Ecto neural progenitor cell (in vitro differentiated cells): ENCODE results near the gene WRAP53.

Experiments
- DNase-seq: peaks from one replicate; pipeline ENCODE4 v3.0.0-alpha.2; 2018; ENCODE audit warnings: low spot score

Gene WRAP53

GRCh38 chr17:7684851-7685532 lies 3.3 kb upstream of the WRAP53 start:
- DNase-seq: no peak

GRCh38 chr17:7685533-7686221 lies 2.6 kb upstream of the WRAP53 start:
- peak; percentile 98 for DNase-seq

GRCh38 chr17:7686222-7687071 lies 1.8 kb upstream of the WRAP53 start:
- peak; percentile 93 for DNase-seq

DNA sequence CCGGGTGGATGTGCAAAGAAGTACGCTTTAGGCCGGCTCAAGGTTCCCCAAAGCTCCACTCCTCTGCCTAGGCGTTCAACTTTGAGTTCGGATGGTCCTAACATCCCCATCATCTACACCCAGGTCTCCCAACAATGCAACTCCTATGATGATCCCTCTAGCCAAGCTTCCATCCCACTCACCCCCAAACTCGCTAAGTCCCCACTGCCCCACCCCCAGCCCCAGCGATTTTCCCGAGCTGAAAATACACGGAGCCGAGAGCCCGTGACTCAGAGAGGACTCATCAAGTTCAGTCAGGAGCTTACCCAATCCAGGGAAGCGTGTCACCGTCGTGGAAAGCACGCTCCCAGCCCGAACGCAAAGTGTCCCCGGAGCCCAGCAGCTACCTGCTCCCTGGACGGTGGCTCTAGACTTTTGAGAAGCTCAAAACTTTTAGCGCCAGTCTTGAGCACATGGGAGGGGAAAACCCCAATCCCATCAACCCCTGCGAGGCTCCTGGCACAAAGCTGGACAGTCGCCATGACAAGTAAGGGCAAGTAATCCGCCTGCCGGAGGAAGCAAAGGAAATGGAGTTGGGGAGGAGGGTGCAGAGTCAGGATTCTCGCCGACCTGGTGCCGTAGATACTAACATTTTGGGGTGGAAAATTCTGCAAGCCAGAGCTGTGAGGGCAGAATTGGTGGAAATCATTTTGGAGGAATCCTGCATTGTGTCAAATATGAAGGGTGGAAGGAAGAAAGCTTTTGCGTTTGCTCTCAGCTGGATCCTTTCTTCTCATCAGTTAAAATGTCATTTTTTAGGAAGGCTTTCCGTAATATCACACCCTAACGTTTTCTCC lies 987 bp upstream of the WRAP53 start, which contains the start of gene TP53:
Gene TP53 (minus strand): TSS at position 419 of the 836 bp plus-strand sequence. CDS start 10,896 bp downstream, outside the sequence.
- peak; percentile 94 for DNase-seq

GRCh38 chr17:7688808-7689316 lies 585 bp downstream of the WRAP53 start:
- no peak for DNase-seq

- no peak for DNase-seq
These were observed 7.3 kb downstream of the WRAP53 start for GRCh38 chr17:7695586-7695985.

DNA sequence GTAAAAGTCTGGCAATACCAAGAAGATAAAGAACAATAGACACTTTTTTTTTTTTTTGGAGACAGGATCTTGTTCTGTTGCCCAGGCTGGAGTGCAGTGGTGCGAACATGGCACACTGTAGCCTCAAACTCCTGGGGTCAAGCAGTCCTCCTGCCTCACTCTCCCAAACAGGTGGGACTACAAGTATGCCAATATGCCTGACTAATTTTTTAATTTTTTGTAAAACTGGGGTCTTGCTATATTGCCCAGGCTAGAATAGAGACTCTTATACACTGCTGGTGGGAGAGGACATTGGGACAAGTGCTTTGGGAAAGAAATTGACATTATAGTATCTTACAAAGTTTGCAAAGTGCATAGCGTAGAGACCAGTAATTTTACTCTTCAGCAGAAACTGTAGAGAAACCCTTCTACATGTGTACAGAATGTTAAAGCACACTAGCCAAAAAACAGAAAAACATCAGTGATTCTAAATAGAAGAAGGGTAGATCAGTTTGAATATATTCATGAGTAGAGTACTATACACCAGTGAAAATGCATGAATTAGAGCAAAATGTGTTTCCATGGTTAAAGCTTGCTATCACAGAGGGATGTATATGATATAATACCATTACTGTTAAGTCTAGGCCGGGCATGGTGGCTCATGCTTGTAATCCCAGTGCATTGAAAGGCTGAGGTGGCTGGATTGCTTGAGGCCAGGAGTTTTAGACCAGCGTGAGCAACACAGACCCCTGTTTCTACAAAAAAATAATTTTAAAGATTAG lies 9.7 kb downstream of the WRAP53 start:
- no peak for DNase-seq

GRCh38 chr17:7700510-7700909 lies 12.2 kb downstream of the WRAP53 start:
- DNase-seq: no peak

- DNase-seq: no peak
These were observed 13.4 kb downstream of the WRAP53 start for GRCh38 chr17:7701681-7702080.

GRCh38 chr17:7702776-7703175 lies 14.5 kb downstream of the WRAP53 start:
- no peak for DNase-seq

- DNase-seq: peak; percentile 91
These were observed 15.6 kb downstream of the WRAP53 start for GRCh38 chr17:7703584-7704479.

DNA sequence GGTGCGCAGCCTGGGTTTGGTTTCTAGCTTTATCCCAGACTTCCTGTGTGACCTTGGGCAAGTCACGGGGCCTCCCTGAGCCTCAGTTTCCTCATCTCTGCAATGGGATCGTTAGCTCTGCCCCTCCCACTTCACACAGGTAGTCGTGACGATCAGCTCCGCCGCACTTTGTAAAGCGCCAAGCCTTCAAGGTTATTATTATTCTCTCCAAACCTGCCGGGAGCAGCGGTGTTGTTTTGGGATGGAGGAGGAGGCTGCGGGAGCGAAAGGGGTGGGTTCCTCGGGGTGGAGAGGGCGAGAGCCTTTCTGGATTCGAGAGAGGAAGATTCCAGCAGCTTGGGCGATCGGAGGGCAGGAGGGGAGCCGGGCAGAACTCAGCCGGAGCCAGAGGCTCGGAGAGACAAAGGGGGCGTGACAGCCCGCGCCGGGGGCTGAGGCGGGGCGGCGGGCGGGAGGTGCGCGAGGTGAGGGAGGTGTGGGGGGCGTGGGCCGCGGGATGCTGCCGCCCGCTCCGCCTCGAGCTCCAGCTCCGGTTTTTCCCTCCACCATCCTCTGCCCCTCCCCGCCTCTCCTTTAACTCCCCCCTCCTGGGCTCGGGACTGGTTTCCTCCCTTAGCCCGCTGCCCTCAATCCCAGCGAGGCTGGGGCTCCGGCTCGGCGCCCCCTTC lies 16.5 kb downstream of the WRAP53 start, which contains the start of gene EFNB3:
Gene EFNB3 (plus strand): TSS at position 602 of the 668 bp plus-strand sequence. CDS start 397 bp downstream, outside the sequence.
- peak; percentile 91 for DNase-seq

DNA sequence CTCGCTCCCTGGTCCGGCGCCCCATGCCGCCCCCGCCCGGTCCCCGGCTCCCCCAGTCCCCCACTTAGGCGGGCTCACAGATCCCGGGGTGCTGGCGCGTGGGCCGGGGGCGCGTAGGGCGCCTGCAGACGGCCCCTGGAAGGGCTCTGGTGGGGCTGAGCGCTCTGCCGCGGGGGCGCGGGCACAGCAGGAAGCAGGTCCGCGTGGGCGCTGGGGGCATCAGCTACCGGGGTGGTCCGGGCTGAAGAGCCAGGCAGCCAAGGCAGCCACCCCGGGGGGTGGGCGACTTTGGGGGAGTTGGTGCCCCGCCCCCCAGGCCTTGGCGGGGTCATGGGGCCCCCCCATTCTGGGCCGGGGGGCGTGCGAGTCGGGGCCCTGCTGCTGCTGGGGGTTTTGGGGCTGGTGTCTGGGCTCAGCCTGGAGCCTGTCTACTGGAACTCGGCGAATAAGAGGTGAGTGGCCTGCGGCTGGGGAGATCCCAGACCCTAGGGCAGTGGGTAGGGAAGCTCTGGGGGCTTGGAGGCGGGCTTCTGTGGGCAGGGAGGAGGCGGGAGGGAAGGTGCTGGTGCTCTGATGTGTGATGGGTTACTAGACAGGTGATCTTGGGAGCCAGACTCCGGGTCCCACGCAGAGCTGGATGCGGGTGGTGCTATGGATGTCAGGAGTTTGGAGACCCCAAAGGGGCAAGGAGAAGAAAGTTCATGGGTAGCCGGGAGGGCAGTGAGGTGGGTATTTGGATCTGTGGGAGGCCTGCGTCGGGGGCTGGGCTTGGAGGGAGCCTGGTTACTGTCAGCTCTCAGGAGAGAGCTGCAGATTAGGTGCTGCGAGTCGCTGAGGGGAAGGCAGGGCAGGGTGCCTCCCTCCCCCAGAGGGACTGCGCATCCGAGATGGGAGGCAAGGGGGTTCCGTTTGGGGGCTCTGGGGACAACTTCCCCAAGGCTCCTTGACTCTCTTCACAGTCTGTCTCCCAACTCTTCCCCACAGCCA lies 17.3 kb downstream of the WRAP53 start:
- DNase-seq: peak; percentile 72

GRCh38 chr17:7706631-7707354 lies 18.5 kb downstream of the WRAP53 start:
- no peak for DNase-seq

DNA sequence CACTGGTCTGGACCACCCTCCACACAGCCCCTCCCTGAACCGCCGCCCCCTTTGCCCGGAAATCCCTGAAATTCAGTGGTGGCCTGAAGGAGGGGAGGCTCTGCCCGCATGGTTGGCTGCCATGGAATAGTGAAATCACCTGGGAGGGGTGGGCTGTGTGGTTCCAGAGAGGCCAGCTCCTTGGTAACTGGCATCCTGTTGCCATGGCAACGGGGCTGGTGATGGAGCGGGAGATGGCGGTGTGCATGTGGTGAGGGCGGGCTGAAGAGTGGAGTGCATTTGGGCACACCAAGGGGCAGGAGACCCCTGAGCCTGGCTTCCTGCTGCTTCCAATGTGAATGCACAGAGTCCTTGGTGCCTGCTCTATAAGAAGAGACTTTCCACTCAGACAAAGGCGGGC lies 19.2 kb downstream of the WRAP53 start:
- peak; percentile 66 for DNase-seq

DNA sequence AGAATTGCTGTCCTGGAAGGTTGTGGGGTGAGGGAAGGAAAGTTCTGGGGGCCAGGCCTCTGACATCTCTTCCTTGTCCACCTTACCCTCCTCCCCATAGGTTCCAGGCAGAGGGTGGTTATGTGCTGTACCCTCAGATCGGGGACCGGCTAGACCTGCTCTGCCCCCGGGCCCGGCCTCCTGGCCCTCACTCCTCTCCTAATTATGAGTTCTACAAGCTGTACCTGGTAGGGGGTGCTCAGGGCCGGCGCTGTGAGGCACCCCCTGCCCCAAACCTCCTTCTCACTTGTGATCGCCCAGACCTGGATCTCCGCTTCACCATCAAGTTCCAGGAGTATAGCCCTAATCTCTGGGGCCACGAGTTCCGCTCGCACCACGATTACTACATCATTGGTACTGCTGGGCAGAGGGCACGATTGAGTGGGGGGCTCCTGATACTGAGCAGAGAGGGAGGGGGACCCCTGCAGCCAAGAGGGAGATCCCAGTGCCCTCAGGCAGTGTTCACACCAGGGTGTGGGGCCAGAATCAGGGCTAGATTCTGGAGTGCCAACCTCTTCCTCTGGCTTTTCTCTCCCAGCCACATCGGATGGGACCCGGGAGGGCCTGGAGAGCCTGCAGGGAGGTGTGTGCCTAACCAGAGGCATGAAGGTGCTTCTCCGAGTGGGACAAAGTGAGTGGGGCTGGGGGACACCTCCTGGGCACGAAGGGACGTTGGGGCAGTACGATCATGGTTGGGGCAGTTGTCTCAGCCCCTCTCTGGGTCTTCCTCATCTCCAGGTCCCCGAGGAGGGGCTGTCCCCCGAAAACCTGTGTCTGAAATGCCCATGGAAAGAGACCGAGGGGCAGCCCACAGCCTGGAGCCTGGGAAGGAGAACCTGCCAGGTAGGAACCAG lies 19.8 kb downstream of the WRAP53 start:
- no peak for DNase-seq
